ENCODE measurements around the gene MAPRE3. TPM values are rescaled to one million over a fixed set of nuclear protein-coding genes. Genes with fewer than 3 reads are reported as not detected.

The MAPRE3 gene
- total RNA-seq, 2 donors from 2014 or later = 9.3 to 15.8 TPM

GRCh38 chr2:26980971-26981370 is 10.5 kb downstream of the MAPRE3 start:
- 89 to 100% methylated on average over 2 of the region's 2 CpGs for WGBS, 2 donors
- Histone ChIP-seq H3K4me1 (peaks cover 30% of the 10 kb centered on the region), H3K36me3 (replicated peaks in 1 of 2; ENCODE audit: insufficient read depth in 1 of 2, low read depth in 2 of 2) (no peaks in the 10 kb centered on the region), H3K9me3 (no peaks in the 10 kb centered on the region), H3K4me3 (no peak overlapping the region), H3K27ac (no peak overlapping the region), H3K27me3 (no peaks in the 10 kb centered on the region)
- no peak for DNase-seq
- TF ChIP-seq POLR2A (IDR thresholded peaks at IDR 0.05) = no peak
- no peak for TF ChIP-seq CTCF (IDR thresholded peaks at IDR 0.05)
- intact Hi-C loops (cut with DNase I) = no loop called here
- ATAC-seq = no peak

GRCh38 chr2:26982102-26982742 is 11.8 kb downstream of the MAPRE3 start:
- peak; percentile 88 to 95 (median 94) for DNase-seq
- Histone ChIP-seq H3K27me3 (no peaks in the 10 kb centered on the region), H3K9me3 (no peaks in the 10 kb centered on the region), H3K4me3 (no peak overlapping the region), H3K4me1 (peaks cover 30% of the 10 kb centered on the region), H3K36me3 (replicated peaks in 1 of 2; ENCODE audit: insufficient read depth in 1 of 2, low read depth in 2 of 2) (no peaks in the 10 kb centered on the region), H3K27ac (peak overlapping the region in 3 of 4 donors; percentile 48 to 76 (median 65))
- peak; percentile 95 for ATAC-seq
- peak; percentile 35 to 69 (median 64) for TF ChIP-seq CTCF (IDR thresholded peaks at IDR 0.05)
- TF ChIP-seq POLR2A (IDR thresholded peaks at IDR 0.05) = no peak
- WGBS, 2 donors = 3 to 4% methylated on average over 2 of the region's 2 CpGs
- intact Hi-C loops (cut with DNase I) = no loop called here

- intact Hi-C loops (cut with DNase I) = no loop called here
- DNase-seq (no peak), ATAC-seq (no peak)
- peaks cover 16% of the 10 kb centered on the region for H3K4me1 ChIP-seq
- TF ChIP-seq POLR2A (IDR thresholded peaks at IDR 0.05) (no peak), CTCF (IDR thresholded peaks at IDR 0.05) (no peak)
- no peaks in the 10 kb centered on the region for H3K27me3 ChIP-seq
- H3K27ac ChIP-seq = no peak overlapping the region
- no peaks in the 10 kb centered on the region for H3K36me3 ChIP-seq (replicated peaks in 1 of 2; ENCODE audit: insufficient read depth in 1 of 2, low read depth in 2 of 2)
- 72 to 75% methylated on average over 3 of the region's 3 CpGs for WGBS, 2 donors
- no peak overlapping the region for H3K4me3 ChIP-seq
- no peaks in the 10 kb centered on the region for H3K9me3 ChIP-seq
Observed at GRCh38 chr2:26983746-26984145, 13.3 kb downstream of the MAPRE3 start.

GRCh38 chr2:26985807-26986206 is 15.4 kb downstream of the MAPRE3 start:
- DNase-seq (no peak), ATAC-seq (no peak)
- TF ChIP-seq CTCF (IDR thresholded peaks at IDR 0.05) = no peak
- no peak for TF ChIP-seq POLR2A (IDR thresholded peaks at IDR 0.05)
- WGBS, 2 donors = 91 to 97% methylated on average over 4 of the region's 4 CpGs
- Histone ChIP-seq H3K36me3 (replicated peaks in 1 of 2; ENCODE audit: insufficient read depth in 1 of 2, low read depth in 2 of 2) (no peaks in the 10 kb centered on the region), H3K4me3 (no peak overlapping the region), H3K9me3 (no peaks in the 10 kb centered on the region), H3K27me3 (no peaks in the 10 kb centered on the region), H3K4me1 (peaks cover 16% of the 10 kb centered on the region), H3K27ac (no peak overlapping the region)
- intact Hi-C loops (cut with DNase I) = no loop called here

- H3K27ac ChIP-seq = no peak overlapping the region
- no peak for ATAC-seq
- no peak for TF ChIP-seq CTCF (IDR thresholded peaks at IDR 0.05)
- 84 to 89% methylated on average over 5 of the region's 5 CpGs for WGBS, 2 donors
- H3K4me1 ChIP-seq = peaks cover 15% of the 10 kb centered on the region
- no peaks in the 10 kb centered on the region for H3K27me3 ChIP-seq
- no peaks in the 10 kb centered on the region for H3K9me3 ChIP-seq
- intact Hi-C loops (cut with DNase I) = no loop called here
- no peak overlapping the region for H3K4me3 ChIP-seq
- no peaks in the 10 kb centered on the region for H3K36me3 ChIP-seq (replicated peaks in 1 of 2; ENCODE audit: insufficient read depth in 1 of 2, low read depth in 2 of 2)
- DNase-seq = no peak
Observed at GRCh38 chr2:26986576-26986975, 16.1 kb downstream of the MAPRE3 start.

Measured in body of pancreas (tissue), 4 donors.